CD4-positive, alpha-beta T cell treated with Interleukin-17A for 4 hours (primary cell): Measurements from ENCODE around the gene PLK5.
A peak's percentile ranks its signal among the peaks of the same experiment; 100 is the strongest.

Experiments
- DNase-seq: peaks from one replicate; pipeline ENCODE4 v3.0.0-alpha.2; 2020; ENCODE audit warnings: mixed read lengths

PLK5 gene

DNA sequence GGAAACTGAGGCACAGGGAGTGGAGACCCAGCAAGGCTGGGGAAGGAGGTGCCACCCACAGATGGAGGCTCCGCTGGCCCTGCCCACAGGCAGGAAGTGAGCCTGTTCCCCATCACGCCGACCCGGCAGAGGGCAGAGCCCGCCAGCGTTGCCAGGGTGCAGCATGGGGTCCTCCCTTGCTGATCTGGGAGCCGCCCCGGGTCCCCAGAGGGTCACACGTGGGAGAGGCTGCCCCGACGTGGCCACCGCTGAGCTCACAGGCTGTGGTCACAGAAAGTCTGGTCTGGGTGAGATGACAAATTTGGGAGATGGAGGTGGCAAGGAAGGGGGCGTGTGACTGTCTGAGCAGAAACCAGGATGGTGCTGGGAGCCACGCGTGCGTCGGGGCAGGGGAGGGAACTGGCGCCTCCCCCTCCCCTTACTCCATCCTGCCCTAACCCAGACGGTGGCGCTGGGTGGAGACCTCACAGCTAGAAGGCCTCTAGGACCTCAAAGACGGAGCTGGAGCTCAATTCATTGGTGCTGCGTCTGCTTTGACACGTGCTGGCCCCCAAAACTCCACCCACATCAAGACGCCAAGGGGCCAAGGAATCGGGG, 36.5 kb downstream of the PLK5 start:
- no peak for DNase-seq

- DNase-seq: no peak
Observed at GRCh38 chr19:1561236-1561842, 37.5 kb downstream of the PLK5 start.

DNA sequence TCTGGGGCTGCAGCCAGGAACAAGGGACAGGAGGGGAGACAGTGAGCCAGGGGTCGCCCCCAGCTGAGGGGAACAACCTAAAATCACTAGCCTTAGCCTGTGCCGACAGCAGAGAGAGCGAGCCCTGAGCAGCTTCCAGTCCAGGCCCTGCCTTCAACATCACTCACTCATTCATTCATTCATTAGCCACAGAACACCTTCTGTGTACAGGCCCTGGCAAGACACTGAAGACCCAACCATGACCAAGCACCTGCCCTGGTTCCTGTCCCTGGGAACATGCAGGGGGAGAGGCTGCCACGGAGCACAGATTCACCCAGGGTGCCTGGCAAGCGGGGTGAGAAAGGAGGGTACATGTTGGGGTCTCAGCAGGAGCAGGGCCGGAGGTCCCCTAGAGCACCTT, 39.4 kb downstream of the PLK5 start:
- DNase-seq: no peak

DNA sequence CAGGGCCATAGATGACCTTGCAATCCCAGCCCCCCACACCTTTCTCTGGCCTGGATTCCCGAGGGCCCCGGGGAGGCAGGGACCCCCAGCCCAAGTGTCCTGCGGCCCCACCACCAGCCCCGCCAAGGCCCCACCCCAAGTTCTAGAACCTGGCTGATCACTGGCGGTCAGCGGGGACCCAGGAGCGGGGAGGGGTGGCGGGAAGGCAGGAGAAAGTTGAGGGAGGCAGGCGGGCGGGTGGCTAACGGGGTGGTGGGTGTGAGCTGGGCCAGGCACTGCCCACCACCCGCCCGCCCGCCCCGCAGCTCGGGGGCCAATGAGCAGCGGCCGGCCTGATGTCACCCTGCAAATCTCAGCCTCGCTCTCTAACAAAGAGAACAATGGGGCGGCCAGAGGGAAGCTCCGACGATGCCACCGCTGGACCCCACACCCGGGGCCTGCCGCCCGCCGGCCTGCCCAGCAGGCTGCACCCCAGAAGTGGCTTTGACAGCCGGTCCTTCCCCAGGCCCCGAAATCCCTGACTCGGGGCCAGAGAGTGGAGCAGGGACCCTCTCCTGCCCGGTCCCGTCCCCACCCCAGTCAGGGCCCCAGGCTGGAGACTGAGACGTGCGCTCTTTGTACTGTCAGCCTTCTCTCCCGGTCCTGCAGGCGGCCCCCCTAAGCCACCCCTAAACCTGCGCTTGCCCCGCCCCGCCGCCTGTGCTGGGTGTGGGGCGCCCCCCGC, 42.7 kb downstream of the PLK5 start:
- DNase-seq: no peak

DNA sequence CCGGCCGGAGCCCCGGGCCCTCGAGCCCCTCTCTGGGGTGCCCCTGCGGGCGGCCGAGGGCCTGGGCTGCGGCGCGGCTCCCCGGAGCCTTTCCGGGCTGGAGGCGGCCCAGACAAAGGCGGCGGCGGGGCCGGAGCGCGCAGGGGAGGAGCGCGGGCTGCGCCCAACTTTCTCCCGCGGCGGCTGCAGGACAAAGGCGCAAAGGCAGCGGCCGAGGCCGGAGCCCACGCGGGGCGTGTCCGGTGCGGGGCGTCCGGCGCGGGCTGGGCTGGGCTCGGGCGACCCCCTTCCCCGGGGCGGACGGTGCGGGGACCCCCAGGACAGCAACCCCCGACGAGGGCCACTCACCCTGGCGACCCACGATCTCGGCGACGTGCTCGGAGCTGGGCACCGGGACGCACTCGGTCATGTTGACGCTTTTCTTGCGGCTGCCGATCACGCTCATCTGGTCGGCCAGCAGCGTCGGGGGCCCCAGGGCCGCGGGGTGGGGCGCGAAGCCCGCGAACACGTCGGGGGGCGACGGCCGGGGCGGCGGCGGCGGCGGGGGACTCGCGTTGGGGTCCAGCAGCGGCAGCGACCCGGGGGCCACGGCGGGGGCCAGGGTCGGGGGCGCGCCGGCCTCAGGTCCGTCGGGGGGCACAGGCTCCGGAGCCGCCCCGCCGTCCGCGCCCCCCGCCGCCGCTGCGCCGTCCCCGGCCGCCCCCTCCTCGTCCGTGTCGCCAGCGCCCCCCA, 43.4 kb downstream of the PLK5 start:
- DNase-seq: peak; percentile 16

- DNase-seq: no peak
Observed at GRCh38 chr19:1567848-1568227, 44.0 kb downstream of the PLK5 start.

- DNase-seq: peak; percentile 91
Observed at GRCh38 chr19:1568320-1569019, 44.6 kb downstream of the PLK5 start, which contains the start of gene MEX3D. TSS of gene MEX3D (minus strand) at chr19:1568325. CDS start at chr19:1568058, 267 bp downstream.

DNA sequence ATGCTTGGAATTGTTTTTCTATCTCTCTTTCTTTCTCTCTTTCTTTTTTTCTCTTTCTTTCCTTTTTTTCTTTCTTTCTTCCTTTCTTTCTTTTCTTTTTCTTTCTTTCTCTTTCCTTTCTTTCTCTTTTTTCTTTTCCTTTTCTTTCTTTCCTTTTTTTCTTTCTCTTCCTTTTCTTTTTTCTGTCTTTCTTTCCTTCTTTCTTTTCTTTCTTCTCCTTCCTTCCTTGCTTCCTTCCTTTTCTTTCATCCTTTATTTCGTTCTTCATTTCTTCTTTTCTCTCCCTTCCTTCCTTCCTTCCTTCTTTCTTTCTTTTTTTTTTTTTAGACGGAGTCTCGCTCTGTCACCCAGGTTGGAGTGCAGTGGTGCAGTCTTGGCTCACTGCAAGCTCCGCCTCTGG, 46.1 kb downstream of the PLK5 start:
- no peak for DNase-seq

- no peak for DNase-seq
Observed at GRCh38 chr19:1570836-1571235, 47.0 kb downstream of the PLK5 start.

- DNase-seq: no peak
Observed at GRCh38 chr19:1571358-1571757, 47.5 kb downstream of the PLK5 start.

- DNase-seq: no peak
Observed at GRCh38 chr19:1572795-1573194, 48.9 kb downstream of the PLK5 start.

GRCh38 chr19:1574354-1575136, 50.7 kb downstream of the PLK5 start:
- DNase-seq: no peak

GRCh38 chr19:1575323-1576241, 51.7 kb downstream of the PLK5 start:
- DNase-seq: no peak

DNA sequence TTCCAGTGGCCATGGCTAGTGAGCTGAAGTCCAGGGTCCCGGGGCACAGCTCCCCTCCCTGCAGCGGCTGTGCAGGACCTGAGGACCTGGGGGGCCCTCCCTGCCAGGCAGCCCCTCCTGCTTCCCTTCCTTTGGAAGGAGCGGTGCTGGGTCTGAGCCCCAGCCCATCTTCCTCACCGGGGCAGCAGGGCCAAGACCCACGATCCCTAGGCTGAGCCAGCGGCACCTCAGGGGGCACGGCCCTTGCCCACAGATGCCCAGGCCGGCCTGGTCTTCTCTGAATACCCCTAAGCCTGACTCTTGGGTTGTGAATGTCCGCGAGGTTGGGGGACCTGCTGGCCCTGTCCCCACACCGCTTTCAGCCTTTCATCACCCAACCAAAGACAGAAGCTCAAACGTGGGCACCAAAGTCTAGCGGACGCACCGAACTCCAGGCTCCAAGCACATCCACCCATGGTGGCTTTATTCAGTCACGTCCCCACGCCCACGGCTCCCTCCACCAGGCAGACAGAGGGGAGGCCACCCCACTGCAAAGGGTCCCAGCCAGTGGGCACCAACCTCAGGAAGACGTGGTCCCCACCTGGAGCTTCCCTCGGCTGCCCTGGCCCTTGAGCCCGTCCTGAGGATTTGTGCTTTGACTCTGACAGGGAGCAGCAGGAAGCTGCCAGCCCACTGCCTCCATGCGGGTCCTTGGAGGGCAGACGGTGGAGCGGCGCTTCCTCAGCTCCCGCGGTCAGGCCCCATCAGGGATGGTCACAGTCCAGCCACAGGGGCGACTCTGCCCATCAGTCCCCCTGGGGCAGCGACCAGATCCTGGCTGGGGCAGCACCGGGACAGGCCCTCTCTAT, 52.6 kb downstream of the PLK5 start:
- DNase-seq: no peak

DNA sequence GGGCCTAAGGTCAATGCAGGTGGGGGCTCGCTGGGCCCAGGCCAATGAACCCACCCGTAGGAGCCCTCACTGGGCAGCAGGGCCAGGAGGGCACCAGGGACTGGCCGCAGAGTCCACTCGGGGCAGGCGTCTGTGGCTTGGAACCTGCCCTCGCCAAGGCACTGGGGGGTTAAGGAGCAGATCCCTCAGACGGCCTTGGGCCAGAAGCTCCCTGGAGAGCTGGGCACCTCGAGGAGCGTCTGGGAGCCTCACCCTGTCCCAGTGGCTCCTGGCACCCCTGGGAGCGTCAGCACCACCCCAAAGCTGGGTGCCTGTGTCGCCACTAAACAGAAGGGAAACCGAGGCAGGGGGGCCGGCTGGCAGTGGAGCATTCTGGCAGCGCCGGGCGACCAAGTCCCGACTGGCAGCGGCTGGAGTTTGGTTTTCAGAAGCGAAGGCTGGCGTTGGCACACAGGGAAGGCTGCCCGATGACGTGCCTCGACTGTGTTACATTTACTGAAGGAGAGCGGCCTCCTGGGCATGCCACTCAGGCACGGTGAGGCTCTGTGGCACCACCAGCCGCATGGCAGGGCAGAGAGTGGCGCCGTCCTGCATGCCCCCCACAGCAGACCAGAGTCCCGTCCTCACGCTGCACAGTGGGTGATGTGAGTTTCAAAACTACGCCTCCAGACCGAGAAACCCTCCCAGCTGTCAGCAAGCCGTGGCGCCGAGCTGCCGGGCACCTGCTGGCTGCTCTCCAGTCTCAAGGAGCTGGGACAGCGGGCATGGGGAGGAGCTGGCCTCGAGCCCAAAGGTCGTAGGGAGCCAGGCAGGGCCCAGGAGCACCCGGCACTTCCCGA, 53.4 kb downstream of the PLK5 start:
- DNase-seq: no peak

DNA sequence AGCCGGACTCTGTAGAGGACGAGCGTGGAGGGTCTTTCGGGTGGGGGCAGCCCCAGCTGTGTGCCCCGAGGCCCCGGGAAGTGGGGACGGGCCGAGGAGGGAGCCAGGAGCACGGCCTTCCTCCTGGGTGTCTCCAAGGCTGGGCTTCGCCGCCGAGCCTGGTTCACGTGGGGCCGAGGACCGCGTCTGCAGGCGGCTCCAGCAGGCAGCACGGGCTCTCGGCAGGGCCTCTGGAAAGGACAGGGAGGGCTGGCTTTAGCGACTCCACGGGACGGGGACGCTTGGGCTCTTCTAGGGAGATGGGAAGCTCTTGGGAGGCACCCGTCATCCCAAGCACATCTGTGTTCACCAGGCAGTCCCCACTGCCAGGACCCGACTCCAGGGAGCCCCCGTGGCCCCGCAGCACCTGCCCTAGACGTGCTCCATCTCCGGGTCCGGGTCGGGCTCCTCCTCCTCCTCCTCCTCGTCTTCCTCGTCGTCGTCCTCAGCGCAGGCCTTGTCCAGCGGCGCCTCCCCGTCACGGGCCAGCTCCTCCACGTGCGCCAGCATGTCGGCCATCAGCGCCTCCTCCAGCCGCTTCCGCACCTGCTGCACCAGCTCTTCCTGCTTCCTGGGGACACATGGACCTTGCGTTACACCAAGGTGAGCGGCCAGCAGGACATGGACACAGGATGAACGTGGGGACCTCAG, 54.2 kb downstream of the PLK5 start:
- DNase-seq: no peak

DNA sequence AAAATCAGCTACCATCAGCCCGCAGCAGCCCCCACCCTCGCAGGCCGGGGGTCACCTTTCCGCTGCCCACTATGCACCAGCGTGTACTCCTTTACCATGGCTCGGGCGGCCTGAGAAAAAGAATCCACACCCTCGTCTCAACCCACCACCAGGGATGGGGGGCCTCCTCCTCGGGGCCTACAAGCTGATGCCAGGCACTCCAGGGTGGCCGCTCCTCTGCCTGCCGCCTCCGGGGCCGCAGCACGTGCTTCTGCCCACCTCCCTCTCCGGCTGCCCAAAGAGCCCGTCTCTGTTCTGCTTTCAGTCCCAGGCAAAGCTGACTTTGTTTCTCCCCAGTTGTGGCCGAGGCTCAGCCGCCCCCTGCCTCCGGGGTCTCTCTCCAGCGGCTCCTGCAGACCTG, 55.3 kb downstream of the PLK5 start:
- DNase-seq: no peak

DNA sequence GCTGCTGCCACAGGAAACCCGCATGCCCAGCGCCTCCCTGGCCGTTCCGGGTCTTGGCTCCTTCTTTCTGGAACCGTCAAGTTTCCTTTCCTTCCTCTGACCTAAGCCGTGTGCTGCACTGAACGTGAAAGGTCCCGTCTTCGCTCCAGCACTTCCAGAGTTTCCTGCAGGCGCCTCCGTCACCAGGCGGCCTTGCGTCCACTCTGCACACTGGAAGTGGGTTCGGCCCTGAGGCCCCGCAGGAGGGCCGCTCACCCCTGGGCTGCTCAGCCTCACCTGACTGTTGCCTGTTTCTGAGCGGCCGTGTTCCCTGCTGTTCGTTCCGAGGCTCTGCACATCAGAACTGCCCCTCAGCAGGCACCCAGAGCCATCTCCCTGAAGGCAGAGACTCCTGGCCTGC, 56.5 kb downstream of the PLK5 start:
- DNase-seq: no peak

GRCh38 chr19:1580957-1581356, 57.1 kb downstream of the PLK5 start:
- DNase-seq: no peak
